Measurements from ENCODE around the gene SORCS1.

SORCS1 gene

DNA sequence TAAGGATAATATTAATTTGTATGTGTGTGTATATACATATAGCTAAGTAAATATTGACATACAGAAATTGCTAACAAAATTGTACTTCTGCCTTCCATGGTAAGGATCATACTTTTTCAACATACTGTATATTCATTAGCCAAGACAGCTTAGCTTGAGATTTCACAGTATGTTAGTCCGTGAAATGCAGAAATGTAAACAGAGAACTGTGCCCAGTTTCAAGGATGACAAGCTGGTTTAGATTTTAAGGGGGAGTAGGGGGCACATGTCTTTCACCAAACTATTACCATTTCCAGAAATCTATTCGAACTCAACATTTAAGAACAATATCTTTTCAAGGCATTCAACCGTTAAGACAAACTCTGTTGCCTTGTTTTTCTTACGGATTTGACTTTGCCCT is 182.2 kb downstream of the SORCS1 start:
- no peak for DNase-seq

GRCh38 chr10:106981452-106982075 is 182.9 kb downstream of the SORCS1 start:
- DNase-seq = no peak

- no peak for DNase-seq
Observed at GRCh38 chr10:106980495-106981451, 183.7 kb downstream of the SORCS1 start.

- DNase-seq = no peak
Observed at GRCh38 chr10:106978756-106979155, 185.8 kb downstream of the SORCS1 start.

GRCh38 chr10:106973716-106974115 is 190.8 kb downstream of the SORCS1 start:
- no peak for DNase-seq

GRCh38 chr10:106973288-106973687 is 191.2 kb downstream of the SORCS1 start:
- DNase-seq = no peak

DNA sequence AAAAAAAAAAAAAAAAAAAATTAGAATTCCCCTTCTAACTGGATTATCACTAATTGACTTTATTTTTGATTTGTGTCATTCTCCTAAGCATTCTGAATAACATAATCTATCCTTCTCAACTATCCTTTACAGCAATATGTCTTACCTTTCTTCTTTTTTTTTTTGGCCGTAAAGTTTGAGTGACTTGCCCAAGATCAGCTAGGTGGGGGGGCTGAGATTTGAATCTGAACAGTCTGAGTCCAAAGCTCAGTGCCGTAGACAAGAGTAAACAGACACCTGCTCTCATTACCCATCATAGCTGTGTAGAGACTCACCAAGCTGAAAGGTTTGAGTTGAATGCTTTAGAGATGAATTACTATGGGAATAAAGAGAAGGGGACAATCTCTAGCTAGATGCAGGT is 192.1 kb downstream of the SORCS1 start:
- no peak for DNase-seq

- DNase-seq = no peak
Observed at GRCh38 chr10:106971411-106971831, 193.1 kb downstream of the SORCS1 start.

DNA sequence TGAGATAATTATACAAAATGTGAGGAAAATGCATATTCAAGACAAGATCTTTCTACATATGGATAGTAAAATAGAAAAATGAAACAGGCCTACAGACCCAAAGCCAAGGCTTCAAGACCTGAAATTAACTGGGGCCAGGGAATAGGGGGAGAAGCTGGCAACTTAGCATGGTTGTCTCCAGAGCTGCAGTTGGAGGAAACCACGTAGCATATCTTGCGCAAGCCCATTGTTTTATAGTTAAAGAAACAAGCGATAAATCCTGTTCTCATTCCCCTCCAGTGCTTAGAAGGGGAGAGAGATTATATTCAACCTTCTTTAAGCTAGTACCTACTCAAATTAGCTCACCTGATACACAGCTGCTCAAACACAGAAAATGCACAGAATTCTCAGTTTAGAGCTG is 197.1 kb downstream of the SORCS1 start:
- DNase-seq = no peak

GRCh38 chr10:106960812-106961211 is 203.7 kb downstream of the SORCS1 start:
- no peak for DNase-seq

DNA sequence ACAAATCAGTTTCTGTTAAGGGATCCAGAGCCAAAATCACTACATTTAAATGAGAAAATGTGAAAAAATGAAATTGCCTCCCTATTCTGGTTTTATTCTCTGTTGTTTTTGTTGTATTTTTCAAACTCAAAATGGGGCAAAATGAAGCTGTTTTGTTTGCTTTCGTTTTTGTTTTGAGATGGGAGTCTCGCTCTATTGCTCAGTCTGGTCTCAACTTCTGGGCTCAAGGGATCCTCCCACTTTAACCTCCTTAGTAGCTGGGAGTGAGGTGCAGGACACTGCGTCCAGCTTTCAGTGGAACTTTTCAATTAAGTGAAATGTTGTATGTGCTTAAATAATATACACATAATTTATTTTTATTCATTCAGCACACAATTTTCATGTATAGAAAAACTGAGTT is 205.0 kb downstream of the SORCS1 start:
- no peak for DNase-seq

DNA sequence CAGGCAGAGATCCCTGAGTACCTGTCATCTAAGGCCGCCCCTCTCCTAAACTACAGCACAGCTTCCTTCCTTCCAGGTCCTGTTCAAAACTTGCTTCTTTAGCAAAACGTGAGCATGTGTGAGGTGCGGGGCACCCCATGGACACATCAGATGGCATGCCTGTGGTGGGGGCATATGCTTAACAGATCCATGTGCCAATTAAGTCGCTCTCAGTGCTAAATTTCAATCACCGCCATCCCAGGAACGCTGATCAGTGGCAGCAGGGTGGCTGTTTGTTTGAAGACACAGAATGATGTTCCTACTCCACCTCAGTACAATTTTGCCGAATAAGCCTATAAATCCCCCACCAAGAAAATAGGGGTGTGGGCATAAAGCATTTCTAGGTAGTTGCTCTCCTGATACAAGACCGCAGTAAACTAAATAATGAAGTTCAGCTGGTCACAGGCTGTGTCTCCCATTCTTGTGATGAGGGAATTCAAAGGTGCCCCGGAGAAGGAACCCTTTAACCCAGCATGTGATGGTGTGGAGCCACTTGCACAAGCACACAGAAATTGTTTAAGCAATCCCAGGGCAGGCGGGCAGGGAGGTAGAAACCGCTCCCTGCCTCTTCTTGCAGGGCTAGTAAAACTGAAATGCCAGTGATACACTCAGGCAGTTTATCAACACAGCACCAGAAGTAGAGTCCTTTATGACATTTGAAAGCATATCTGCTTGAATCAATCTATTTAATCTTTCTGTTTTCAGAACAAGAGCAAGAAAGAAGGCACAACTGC is 205.7 kb downstream of the SORCS1 start:
- DNase-seq = no peak

DNA sequence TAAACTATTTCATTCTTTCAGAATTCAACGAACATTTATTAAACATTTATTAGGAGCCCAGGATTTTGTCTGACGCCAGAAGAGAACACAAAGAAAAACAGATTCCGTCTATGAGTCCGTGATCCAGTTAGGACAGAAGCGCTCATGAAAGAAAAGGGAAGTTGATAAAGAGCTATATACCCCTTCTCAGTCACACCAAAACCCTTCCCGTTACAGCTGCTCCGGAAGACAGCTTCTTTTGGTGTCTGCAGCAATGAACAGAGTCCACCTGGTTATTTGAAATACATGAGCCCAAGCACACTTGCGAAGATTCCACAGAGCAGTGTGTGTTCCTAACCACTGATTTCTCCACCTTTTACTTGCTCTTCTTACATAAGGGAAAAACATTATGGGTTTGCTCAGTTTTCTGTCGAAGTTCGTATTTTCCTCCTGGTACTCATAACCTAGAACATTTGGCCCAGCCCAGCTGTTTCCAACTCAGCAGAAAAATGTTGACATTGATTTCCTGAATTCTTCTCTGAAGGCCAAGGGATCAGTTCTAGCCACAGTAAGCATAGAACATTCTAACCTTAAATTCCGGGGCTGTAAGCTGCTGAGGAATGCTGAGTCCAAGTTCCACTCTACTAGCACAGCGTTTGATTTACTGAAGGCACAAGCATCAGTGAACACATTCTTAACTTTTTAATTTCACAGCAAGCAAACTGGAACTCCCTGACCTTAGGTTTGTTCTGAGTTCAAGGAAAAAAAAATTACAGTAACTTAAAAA is 206.5 kb downstream of the SORCS1 start:
- DNase-seq = no peak

DNA sequence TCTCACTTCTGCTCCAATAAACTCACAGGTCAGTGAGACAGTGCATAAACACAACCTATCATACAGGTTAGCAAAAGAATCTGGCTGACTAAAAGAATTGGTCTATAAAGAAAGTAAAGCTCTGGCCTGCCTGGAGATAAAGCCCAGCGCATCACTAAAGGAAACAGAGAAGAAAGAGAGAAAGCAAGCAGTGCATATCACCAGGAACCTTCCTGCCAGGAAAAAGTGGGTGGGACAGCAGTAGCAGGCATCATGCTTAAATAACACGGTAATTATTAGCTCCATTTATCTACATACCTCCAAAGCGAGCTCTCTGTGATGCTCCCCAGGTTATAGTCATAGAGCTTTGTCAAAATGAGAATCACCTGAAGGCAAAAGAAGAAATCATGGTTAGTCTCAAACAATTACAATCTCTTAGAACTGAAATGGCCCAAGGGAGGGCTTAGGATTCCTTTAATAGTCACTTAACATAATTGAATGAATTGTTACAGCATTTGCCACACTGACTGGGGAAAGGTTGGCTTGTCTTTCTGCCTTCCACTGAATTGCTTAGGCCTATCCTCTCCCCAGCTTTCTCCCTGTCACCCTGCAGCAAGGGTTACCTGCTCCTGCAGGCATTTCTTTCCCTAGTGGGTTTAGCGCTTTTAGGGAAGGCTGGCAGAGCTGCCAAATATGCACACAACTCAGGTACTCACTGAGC is 208.1 kb downstream of the SORCS1 start:
- no peak for DNase-seq

- DNase-seq = no peak
Observed at GRCh38 chr10:106955133-106955532, 209.4 kb downstream of the SORCS1 start.

- DNase-seq = no peak
Observed at GRCh38 chr10:106952033-106952432, 212.5 kb downstream of the SORCS1 start.

- no peak for DNase-seq
Observed at GRCh38 chr10:106949680-106950478, 214.6 kb downstream of the SORCS1 start.

DNA sequence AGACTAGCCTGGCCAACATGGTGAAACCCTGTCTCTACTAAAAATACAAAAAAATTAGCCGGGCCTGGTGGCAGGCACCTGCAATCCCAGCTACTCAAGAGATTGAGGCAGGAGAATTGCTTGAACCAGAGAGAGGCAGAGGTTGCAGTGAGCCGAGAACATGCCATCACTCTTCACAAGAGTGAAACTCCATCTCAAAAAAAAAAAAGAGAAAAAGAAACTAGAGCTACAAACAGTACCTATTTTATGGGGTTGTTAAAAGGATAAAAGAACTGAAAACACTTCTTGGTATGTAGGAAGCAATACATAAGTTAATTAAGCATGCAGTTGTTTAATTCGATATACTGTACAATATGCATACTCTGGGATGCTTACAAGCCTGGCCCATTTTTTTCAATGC is 216.9 kb downstream of the SORCS1 start:
- DNase-seq = no peak

DNA sequence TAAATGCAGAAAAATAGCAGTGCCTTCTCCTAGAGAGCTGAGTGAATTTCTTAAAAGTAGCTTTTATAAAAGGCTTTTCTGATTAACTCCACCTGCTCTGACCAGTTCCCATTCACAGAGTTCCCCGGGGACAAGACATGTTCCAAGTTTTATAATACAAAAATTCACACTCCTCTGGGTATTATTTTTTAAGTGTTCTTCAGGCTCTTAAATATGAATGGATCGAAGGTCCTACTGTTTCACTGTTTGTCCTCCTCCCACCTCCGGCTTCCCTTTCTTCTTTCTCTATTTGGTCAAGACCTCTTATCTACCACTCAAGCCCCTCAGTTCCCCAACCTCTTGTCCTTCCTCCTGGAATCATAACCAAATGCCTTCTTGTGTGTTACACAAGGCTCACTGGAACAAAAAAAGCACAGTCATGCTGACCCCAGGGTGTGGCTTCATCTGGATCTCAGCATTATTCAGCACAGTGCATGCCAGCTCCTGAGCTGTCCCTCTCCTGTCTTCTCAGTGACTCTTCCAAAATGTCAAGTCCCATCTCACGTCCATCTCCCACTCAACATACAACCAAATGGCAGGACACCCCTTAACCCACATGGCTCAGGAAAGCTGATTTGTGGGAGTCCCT is 222.4 kb downstream of the SORCS1 start:
- DNase-seq = no peak

DNA sequence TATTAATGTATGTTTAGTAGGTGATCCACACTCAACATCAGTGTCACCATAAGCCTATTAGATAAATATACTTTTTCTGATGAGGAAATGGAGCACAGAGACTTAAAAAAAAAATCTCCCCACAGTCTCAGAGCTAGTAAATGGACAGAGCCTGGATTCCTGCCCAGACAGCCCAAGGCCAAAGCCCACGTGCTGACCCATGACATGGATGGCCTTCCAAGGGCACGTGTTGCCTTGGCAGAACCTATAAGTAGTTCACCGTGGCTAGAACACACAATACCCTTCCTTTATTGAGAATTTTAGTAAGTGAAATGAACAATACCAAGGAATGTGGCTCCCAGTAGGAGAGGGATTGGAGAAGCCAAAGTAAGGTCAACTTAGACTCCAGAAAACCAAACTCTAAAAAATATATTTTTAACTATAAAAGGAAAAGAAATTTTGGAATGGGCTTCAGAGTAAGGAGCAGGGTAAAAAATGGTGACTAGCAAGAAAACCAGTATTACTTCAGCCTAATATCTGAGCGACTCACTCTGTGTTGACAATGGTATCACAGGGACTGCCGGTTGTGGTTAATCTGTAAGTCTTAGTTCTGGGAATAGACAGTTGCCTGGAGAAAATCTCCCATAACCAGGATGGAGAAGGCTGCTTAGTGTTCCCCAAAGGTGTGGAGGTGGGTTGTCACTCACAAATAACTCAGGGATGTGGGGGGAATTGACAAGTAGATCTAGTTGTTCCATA is 223.0 kb downstream of the SORCS1 start:
- no peak for DNase-seq

All from DMS79 (cell line).